Astrocyte (in vitro differentiated cells and primary cell): Measurements from ENCODE around the gene JPH3. TPM values are rescaled to one million over a fixed set of nuclear protein-coding genes. Genes with fewer than 3 reads are reported as not detected.

ENCODE experiments used
- DNase-seq: peaks from one replicate; pipeline ENCODE4 v3.0.0-alpha.2; 2010; ENCODE audit warnings: low read depth
- FAIRE-seq: peaks from 2 replicates; lab custom pipeline; 2011; peaks lifted over from hg19 to GRCh38; lab: Jason Lieb, UNC
- H2AFZ ChIP-seq: 2 replicates; pipeline ENCODE4 v1.6.0; 2012; ENCODE audit warnings: low read depth, low read length, inconsistent platforms
- H3K27ac ChIP-seq: 2 replicates; pipeline ENCODE4 v1.5.1; 2011; ENCODE audit warnings: low read depth, low read length, inconsistent platforms
- H3K27me3 ChIP-seq: 2 replicates; pipeline ENCODE4 v1.6.0; 2011; ENCODE audit warnings: low read length, inconsistent platforms; ENCODE audit not compliant: insufficient read depth
- H3K36me3 ChIP-seq: 2 replicates; pipeline ENCODE4 v1.5.1; 2011; ENCODE audit warnings: low read length, inconsistent platforms; ENCODE audit not compliant: insufficient read depth
- H3K4me1 ChIP-seq: 2 replicates; pipeline ENCODE4 v1.5.1; 2011; ENCODE audit warnings: low read length, inconsistent platforms; ENCODE audit not compliant: insufficient read depth
- H3K4me2 ChIP-seq: 2 replicates; pipeline ENCODE4 v1.6.0; 2012; ENCODE audit warnings: low read length, inconsistent platforms
- H3K4me3 ChIP-seq: 2 replicates; pipeline ENCODE4 v1.5.1; 2011; ENCODE audit warnings: low read depth, mild to moderate bottlenecking, low read length, inconsistent platforms; ENCODE audit not compliant: insufficient read depth
- H3K79me2 ChIP-seq: 2 replicates; pipeline ENCODE4 v1.6.0; 2012; ENCODE audit warnings: mild to moderate bottlenecking, low read length, inconsistent platforms; ENCODE audit not compliant: insufficient read depth
- H3K9ac ChIP-seq: 2 replicates; pipeline ENCODE4 v1.6.0; 2012; ENCODE audit warnings: mild to moderate bottlenecking, low read length, inconsistent platforms
- H3K9me3 ChIP-seq: 2 replicates; pipeline ENCODE4 v1.5.1; 2012; ENCODE audit warnings: low read depth, mild to moderate bottlenecking, low read length, inconsistent platforms; ENCODE audit not compliant: insufficient read depth
- H4K20me1 ChIP-seq: 2 replicates; pipeline ENCODE4 v1.6.0; 2012; ENCODE audit warnings: low read length, inconsistent platforms; ENCODE audit not compliant: insufficient read depth
- H3K27ac Mint-ChIP-seq: one replicate; pipeline ENCODE4 v1.8.0; 2021; ENCODE audit warnings: mild to moderate bottlenecking, mixed read lengths; ENCODE audit not compliant: unreplicated experiment
- H3K27me3 Mint-ChIP-seq: one replicate; pipeline ENCODE4 v1.8.0; 2021; ENCODE audit warnings: low read depth, mixed read lengths; ENCODE audit not compliant: unreplicated experiment
- H3K36me3 Mint-ChIP-seq: one replicate; pipeline ENCODE4 v1.8.0; 2021; ENCODE audit warnings: low read depth, mixed read lengths; ENCODE audit not compliant: unreplicated experiment
- H3K4me1 Mint-ChIP-seq: one replicate; pipeline ENCODE4 v1.8.0; 2021; ENCODE audit warnings: low read depth, mixed read lengths; ENCODE audit not compliant: unreplicated experiment
- H3K4me3 Mint-ChIP-seq: one replicate; pipeline ENCODE4 v1.8.0; 2021; ENCODE audit warnings: mild to moderate bottlenecking, moderate library complexity, mixed read lengths; ENCODE audit not compliant: unreplicated experiment
- H3K9me3 Mint-ChIP-seq: one replicate; pipeline ENCODE4 v1.8.0; 2021; ENCODE audit warnings: mild to moderate bottlenecking, mixed read lengths; ENCODE audit not compliant: unreplicated experiment
- CTCF ChIP-seq: IDR thresholded peaks from 2 replicates; pipeline ENCODE4 v1.5.1; 2011; ENCODE audit warnings: low read depth, mild to moderate bottlenecking, inconsistent platforms, low read length, moderate library complexity; ENCODE audit not compliant: insufficient read depth
- EZH2 ChIP-seq: IDR thresholded peaks from 2 replicates; pipeline ENCODE4 v1.6.1; 2012; ENCODE audit warnings: mild to moderate bottlenecking, low read length, inconsistent platforms; ENCODE audit not compliant: insufficient read depth
- total RNA-seq: library from RNA; stranded (reverse); gene quantifications from 2 replicates; pipeline ENCODE4 v1.2.1, GENCODE V29; 2021

Gene JPH3
- total RNA-seq, 1 donor from 2014 or later, result 8.6 TPM

GRCh38 chr16:87728026-87728425 is 125.7 kb downstream of the JPH3 start:
- H3K9ac ChIP-seq, result peak overlapping the region; percentile 20
- H3K79me2 ChIP-seq, result no peaks in the 10 kb centered on the region
- peaks cover 28% of the 10 kb centered on the region for H4K20me1 ChIP-seq
- H3K9me3 ChIP-seq, result no peaks in the 10 kb centered on the region
- TF ChIP-seq EZH2 (no peak), CTCF (no peak)
- H3K9me3 Mint-ChIP-seq, result no peaks in the 10 kb centered on the region
- H3K36me3 ChIP-seq, result no peaks in the 10 kb centered on the region
- peak overlapping the region; percentile 52 for H3K4me2 ChIP-seq
- peak overlapping the region; percentile 66 for H3K4me3 Mint-ChIP-seq
- H3K4me1 ChIP-seq, result peaks cover 22% of the 10 kb centered on the region
- H3K4me1 Mint-ChIP-seq, result peaks cover 37% of the 10 kb centered on the region
- H3K4me3 ChIP-seq, result no peak overlapping the region
- FAIRE-seq (no peak), DNase-seq (peak; percentile 86)
- H3K27me3 Mint-ChIP-seq, result no peaks in the 10 kb centered on the region
- peaks cover 36% of the 10 kb centered on the region for H3K36me3 Mint-ChIP-seq
- H2AFZ ChIP-seq, result no peak overlapping the region
- peak overlapping the region; percentile 78 for H3K27ac Mint-ChIP-seq
- H3K27me3 ChIP-seq, result no peaks in the 10 kb centered on the region
- peak overlapping the region; percentile 48 for H3K27ac ChIP-seq

GRCh38 chr16:87729266-87729954 is 127.1 kb downstream of the JPH3 start:
- Mint-ChIP-seq H3K9me3 (no peaks in the 10 kb centered on the region), H3K27ac (peak overlapping the region; percentile 41), H3K36me3 (peaks cover 31% of the 10 kb centered on the region), H3K4me1 (peaks cover 28% of the 10 kb centered on the region), H3K4me3 (no peak overlapping the region), H3K27me3 (no peaks in the 10 kb centered on the region)
- Histone ChIP-seq H3K4me3 (no peak overlapping the region), H3K9ac (no peak overlapping the region), H3K27ac (no peak overlapping the region), H3K9me3 (no peaks in the 10 kb centered on the region), H3K4me1 (peaks cover 16% of the 10 kb centered on the region), H4K20me1 (peaks cover 29% of the 10 kb centered on the region), H3K4me2 (no peak overlapping the region), H3K36me3 (no peaks in the 10 kb centered on the region), H3K27me3 (no peaks in the 10 kb centered on the region), H2AFZ (no peak overlapping the region), H3K79me2 (no peaks in the 10 kb centered on the region)
- FAIRE-seq, result no peak
- TF ChIP-seq EZH2 (no peak), CTCF (no peak)
- no peak for DNase-seq

GRCh38 chr16:87731607-87732006 is 129.3 kb downstream of the JPH3 start:
- H3K4me1 Mint-ChIP-seq, result peaks cover 16% of the 10 kb centered on the region
- Histone ChIP-seq H3K9ac (no peak overlapping the region), H3K79me2 (no peaks in the 10 kb centered on the region), H3K9me3 (no peaks in the 10 kb centered on the region), H2AFZ (no peak overlapping the region), H3K4me3 (no peak overlapping the region), H3K27ac (no peak overlapping the region), H3K36me3 (no peaks in the 10 kb centered on the region), H4K20me1 (peaks cover 39% of the 10 kb centered on the region), H3K4me2 (no peak overlapping the region), H3K27me3 (no peaks in the 10 kb centered on the region), H3K4me1 (peaks cover 13% of the 10 kb centered on the region)
- FAIRE-seq (no peak), DNase-seq (no peak)
- H3K4me3 Mint-ChIP-seq, result no peak overlapping the region
- no peak for TF ChIP-seq CTCF
- TF ChIP-seq EZH2, result no peak
- H3K9me3 Mint-ChIP-seq, result no peaks in the 10 kb centered on the region
- no peaks in the 10 kb centered on the region for H3K27me3 Mint-ChIP-seq
- H3K27ac Mint-ChIP-seq, result no peak overlapping the region
- peaks cover 24% of the 10 kb centered on the region for H3K36me3 Mint-ChIP-seq
